Activated T-cell treated with anti-CD3 and anti-CD28 coated beads, Interleukin-2, amount 50 U/mL, for 72 hours (primary cell): ENCODE data around the gene ZNF644. TPM values are rescaled to one million over a fixed set of nuclear protein-coding genes. Genes with fewer than 3 reads are reported as not detected.

Experiments
- ATAC-seq, 2 donors: fragments of 150-1000 bp; cut with Tn5 transposase; replicated peaks in 1 of 2; 2 replicates each; pipeline ENCODE4 v1.10.0; 2021; ENCODE audit warnings: moderate library complexity in 2 of 2, mild to moderate bottlenecking in 1 of 2
- DNase-seq, 2 donors: peaks; one replicate each; pipeline ENCODE4 v3.0.0; 2021 to 2022; ENCODE audit warnings: mixed read lengths in 1 of 2
- H3K27ac Mint-ChIP-seq: one replicate; pipeline ENCODE4 v1.8.0; 2022; ENCODE audit warnings: mild to moderate bottlenecking, moderate library complexity, mixed read lengths
- H3K27me3 Mint-ChIP-seq: one replicate; pipeline ENCODE4 v1.8.0; 2022; ENCODE audit warnings: low read depth, mixed read lengths
- H3K36me3 Mint-ChIP-seq, 2 donors: one replicate each; pipeline ENCODE4 v1.8.0; 2022; ENCODE audit warnings: mixed read lengths in 2 of 2, mild to moderate bottlenecking in 1 of 2; ENCODE audit not compliant: insufficient read depth in 2 of 2
- H3K4me1 Mint-ChIP-seq: one replicate; pipeline ENCODE4 v1.8.0; 2022; ENCODE audit warnings: low read depth, mixed read lengths
- H3K4me3 Mint-ChIP-seq, 2 donors: one replicate each; pipeline ENCODE4 v1.8.0; 2022; ENCODE audit warnings: mild to moderate bottlenecking in 2 of 2, mixed read lengths in 2 of 2, moderate library complexity in 2 of 2
- H3K9me3 Mint-ChIP-seq, 2 donors: one replicate each; pipeline ENCODE4 v1.8.0; 2022; ENCODE audit warnings: mixed read lengths in 2 of 2
- total RNA-seq, 2 donors: library from RNA; stranded (reverse); gene quantifications; one replicate each; pipeline ENCODE4 v1.2.3, GENCODE V29; 2022

ZNF644 gene
- total RNA-seq, 2 donors from 2014 or later: 54.7 to 68.6 TPM

DNA sequence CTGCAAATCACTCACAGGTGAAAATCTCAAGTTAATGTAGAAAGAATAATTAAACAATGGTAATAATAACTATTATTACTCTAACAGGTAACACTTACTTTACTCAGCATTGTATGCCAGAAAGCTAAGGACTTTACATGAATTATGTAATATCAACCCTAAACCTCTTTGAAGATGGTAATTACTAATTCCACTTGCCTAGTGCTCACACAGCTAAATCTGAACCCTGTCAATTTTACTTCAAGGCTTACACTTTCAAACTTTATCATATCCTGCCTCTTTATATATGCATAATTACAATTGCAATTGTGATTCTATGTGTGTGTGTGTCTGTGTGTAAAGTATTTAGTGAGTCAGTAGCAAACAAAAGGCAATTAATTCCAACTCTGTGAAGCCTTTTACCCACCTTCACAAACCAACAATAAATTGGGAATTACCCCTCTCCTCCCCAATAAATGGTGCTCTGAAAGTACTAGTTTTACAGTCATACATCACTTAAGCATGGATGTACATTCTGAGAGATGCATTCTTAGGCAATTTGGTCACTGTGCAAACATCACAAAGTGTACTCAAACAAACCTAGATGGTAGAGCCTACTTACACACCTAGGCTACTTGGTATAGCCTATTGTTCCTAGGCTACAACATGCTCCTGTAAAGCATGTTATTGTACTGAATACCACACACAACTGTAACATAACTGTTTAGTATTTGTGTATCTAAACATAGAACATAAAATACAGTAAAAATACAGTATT is 5.9 kb downstream of the ZNF644 start:
- H3K9me3 Mint-ChIP-seq: no peaks in the 10 kb centered on the region
- peaks cover 3 to 10% of the 10 kb centered on the region in 2 donors for H3K36me3 Mint-ChIP-seq
- DNase-seq (no peak), ATAC-seq (peak; percentile 27 to 47)
- peaks cover 67% of the 10 kb centered on the region for H3K4me1 Mint-ChIP-seq
- H3K4me3 Mint-ChIP-seq: peak overlapping the region in 1 of 2 donors; percentile 36
- peak overlapping the region; percentile 50 for H3K27ac Mint-ChIP-seq
- H3K27me3 Mint-ChIP-seq: no peaks in the 10 kb centered on the region

- Mint-ChIP-seq H3K9me3 (no peaks in the 10 kb centered on the region), H3K36me3 (peaks cover 3 to 11% of the 10 kb centered on the region in 2 donors)
These were observed 6.5 kb downstream of the ZNF644 start for GRCh38 chr1:91015358-91015780.

GRCh38 chr1:91014475-91014874 is 7.4 kb downstream of the ZNF644 start:
- H3K36me3 Mint-ChIP-seq: peaks cover 3 to 14% of the 10 kb centered on the region in 2 donors
- H3K4me1 Mint-ChIP-seq: peaks cover 76% of the 10 kb centered on the region
- DNase-seq (no peak), ATAC-seq (no peak)
- no peak overlapping the region for H3K4me3 Mint-ChIP-seq
- H3K27ac Mint-ChIP-seq: no peak overlapping the region
- H3K9me3 Mint-ChIP-seq: no peaks in the 10 kb centered on the region
- no peaks in the 10 kb centered on the region for H3K27me3 Mint-ChIP-seq

More at GRCh38 chr1:91015358-91015780, 6.5 kb downstream of the ZNF644 start:
- ATAC-seq (no peak), DNase-seq (no peak)
- Mint-ChIP-seq H3K27ac (no peak overlapping the region), H3K27me3 (no peaks in the 10 kb centered on the region), H3K4me1 (peaks cover 73% of the 10 kb centered on the region), H3K4me3 (peak overlapping the region in 1 of 2 donors; percentile 20)

- Mint-ChIP-seq H3K4me3 (no peak overlapping the region), H3K9me3 (no peaks in the 10 kb centered on the region), H3K36me3 (peaks cover 3 to 10% of the 10 kb centered on the region in 2 donors), H3K4me1 (peaks cover 69% of the 10 kb centered on the region), H3K27ac (no peak overlapping the region), H3K27me3 (no peaks in the 10 kb centered on the region)
- no peak for ATAC-seq
- no peak for DNase-seq
These were observed 8.5 kb downstream of the ZNF644 start for GRCh38 chr1:91013302-91013701.

DNA sequence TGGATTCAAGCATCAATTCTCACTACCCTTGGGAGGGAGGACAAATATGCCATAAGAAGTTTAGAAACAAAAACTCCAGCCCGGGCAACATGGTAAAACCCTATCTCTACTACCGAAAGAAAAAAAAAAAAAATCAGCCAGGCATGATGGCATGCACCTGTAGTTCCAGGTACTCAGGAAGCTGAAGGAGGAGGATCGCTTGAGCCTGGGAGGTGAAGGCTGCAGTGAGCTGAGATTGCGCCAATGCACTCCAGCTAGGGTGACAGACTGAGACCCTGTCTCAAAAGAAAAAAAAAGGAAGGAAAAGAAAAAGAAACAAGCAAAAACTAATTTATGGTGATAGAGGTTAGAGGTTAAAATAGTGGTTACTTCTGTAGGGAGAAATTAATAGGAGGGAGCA is 9.6 kb downstream of the ZNF644 start:
- Mint-ChIP-seq H3K4me1 (peaks cover 66% of the 10 kb centered on the region), H3K27ac (peak overlapping the region; percentile 13), H3K9me3 (no peaks in the 10 kb centered on the region), H3K27me3 (no peaks in the 10 kb centered on the region), H3K36me3 (peaks cover 0 to 10% of the 10 kb centered on the region in 2 donors), H3K4me3 (no peak overlapping the region)
- ATAC-seq (no peak), DNase-seq (no peak)

- Mint-ChIP-seq H3K27me3 (no peaks in the 10 kb centered on the region), H3K27ac (no peak overlapping the region), H3K36me3 (peaks cover 0 to 10% of the 10 kb centered on the region in 2 donors), H3K4me1 (peaks cover 68% of the 10 kb centered on the region), H3K4me3 (no peak overlapping the region), H3K9me3 (no peaks in the 10 kb centered on the region)
- ATAC-seq (no peak), DNase-seq (no peak)
These were observed 10.1 kb downstream of the ZNF644 start for GRCh38 chr1:91011726-91012125.

- Mint-ChIP-seq H3K4me3 (peak overlapping the region in 1 of 2 donors; percentile 21), H3K27ac (peak overlapping the region; percentile 88), H3K4me1 (peaks cover 67% of the 10 kb centered on the region), H3K36me3 (peaks cover 4 to 26% of the 10 kb centered on the region in 2 donors), H3K9me3 (peaks cover 4 to 5% of the 10 kb centered on the region in 2 donors), H3K27me3 (no peaks in the 10 kb centered on the region)
- DNase-seq: no peak
- no peak for ATAC-seq
These were observed 14.0 kb downstream of the ZNF644 start for GRCh38 chr1:91007827-91008226.

DNA sequence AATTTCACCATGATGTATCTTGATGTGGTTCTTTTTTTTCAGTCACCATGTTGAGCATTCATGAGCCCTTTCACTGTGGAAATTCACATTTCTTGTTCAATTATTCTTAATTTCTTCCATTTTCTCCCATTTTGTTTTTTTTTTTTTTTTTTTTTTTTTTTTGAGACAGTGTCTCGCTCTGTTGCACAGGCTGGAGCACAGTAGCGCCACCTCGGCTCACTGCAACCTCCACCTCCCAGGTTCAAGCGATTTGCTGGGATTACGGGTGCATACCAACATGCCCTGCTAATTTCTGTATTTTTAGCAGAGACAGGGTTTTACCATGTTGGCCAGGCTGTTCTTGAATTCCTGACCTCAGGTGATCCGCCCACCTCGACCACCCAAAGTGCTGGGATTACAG is 14.7 kb downstream of the ZNF644 start:
- no peak for ATAC-seq
- H3K4me1 Mint-ChIP-seq: peaks cover 60% of the 10 kb centered on the region
- DNase-seq: no peak
- H3K27ac Mint-ChIP-seq: no peak overlapping the region
- H3K4me3 Mint-ChIP-seq: no peak overlapping the region
- H3K27me3 Mint-ChIP-seq: no peaks in the 10 kb centered on the region
- peaks cover 5% of the 10 kb centered on the region in 2 donors for H3K9me3 Mint-ChIP-seq
- peaks cover 5 to 32% of the 10 kb centered on the region in 2 donors for H3K36me3 Mint-ChIP-seq

DNA sequence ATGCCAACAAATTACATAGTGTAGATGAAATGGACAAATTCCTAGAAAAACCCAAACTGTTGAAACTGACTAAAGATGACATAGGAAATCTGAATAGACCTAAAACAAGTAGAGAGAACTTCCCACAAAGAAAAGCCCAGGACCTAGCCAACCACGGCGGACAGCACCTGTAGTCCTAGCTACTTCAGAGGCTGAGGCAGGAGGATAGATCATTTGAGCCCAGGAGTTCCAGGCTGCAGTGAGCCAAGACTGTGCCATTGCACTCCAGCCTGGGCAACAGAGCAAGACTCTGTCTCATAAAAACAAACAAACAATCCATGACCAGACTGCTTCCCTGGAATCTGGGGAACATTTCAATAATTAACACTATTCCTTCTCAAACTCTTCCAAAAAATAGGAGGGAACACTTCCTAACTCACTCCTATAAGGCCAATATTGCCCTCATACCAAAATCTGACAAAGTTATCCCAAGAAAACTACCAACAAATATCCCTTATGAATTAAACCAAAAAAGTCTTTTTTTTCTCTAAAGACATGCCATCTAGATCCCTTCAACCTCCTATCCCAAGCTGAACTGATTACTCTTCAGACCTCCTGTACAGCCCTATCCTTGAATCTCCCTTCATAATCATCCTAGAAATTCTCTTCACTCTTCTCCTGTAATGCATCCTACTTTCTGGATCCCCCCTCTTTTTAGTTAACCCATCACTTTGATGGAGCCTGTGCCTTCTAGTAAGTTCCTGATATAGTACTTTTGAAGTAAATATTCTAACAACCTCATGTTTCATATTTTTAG is 15.5 kb downstream of the ZNF644 start:
- ATAC-seq (no peak), DNase-seq (no peak)
- Mint-ChIP-seq H3K4me1 (peaks cover 56% of the 10 kb centered on the region), H3K27me3 (no peaks in the 10 kb centered on the region), H3K36me3 (peaks cover 8 to 39% of the 10 kb centered on the region in 2 donors), H3K4me3 (no peak overlapping the region), H3K27ac (no peak overlapping the region), H3K9me3 (peaks cover 5 to 7% of the 10 kb centered on the region in 2 donors)

- peaks cover 11 to 43% of the 10 kb centered on the region in 2 donors for H3K36me3 Mint-ChIP-seq
- H3K27ac Mint-ChIP-seq: peak overlapping the region; percentile 90
- H3K4me1 Mint-ChIP-seq: peaks cover 54% of the 10 kb centered on the region
- H3K27me3 Mint-ChIP-seq: no peaks in the 10 kb centered on the region
- H3K4me3 Mint-ChIP-seq: peak overlapping the region in 1 of 2 donors; percentile 17
- H3K9me3 Mint-ChIP-seq: peaks cover 9 to 10% of the 10 kb centered on the region in 2 donors
- ATAC-seq: no peak
- DNase-seq: no peak
These were observed 16.6 kb downstream of the ZNF644 start for GRCh38 chr1:91005285-91005684.

GRCh38 chr1:91004145-91004544 is 17.7 kb downstream of the ZNF644 start:
- Mint-ChIP-seq H3K4me3 (no peak overlapping the region), H3K27ac (no peak overlapping the region), H3K9me3 (peaks cover 10 to 13% of the 10 kb centered on the region in 2 donors), H3K4me1 (peaks cover 49% of the 10 kb centered on the region), H3K36me3 (peaks cover 13 to 49% of the 10 kb centered on the region in 2 donors), H3K27me3 (no peaks in the 10 kb centered on the region)
- DNase-seq: no peak
- ATAC-seq: no peak

- Mint-ChIP-seq H3K4me1 (peaks cover 38% of the 10 kb centered on the region), H3K9me3 (peaks cover 7 to 14% of the 10 kb centered on the region in 2 donors), H3K27ac (no peak overlapping the region), H3K36me3 (peaks cover 11 to 51% of the 10 kb centered on the region in 2 donors), H3K4me3 (no peak overlapping the region), H3K27me3 (no peaks in the 10 kb centered on the region)
- no peak for DNase-seq
- no peak for ATAC-seq
These were observed 25.0 kb downstream of the ZNF644 start for GRCh38 chr1:90996742-90997413.
